ENCODE data around the gene ST3GAL5. TPM values are rescaled to one million over a fixed set of nuclear protein-coding genes. Genes with fewer than 3 reads are reported as not detected.
A peak's percentile ranks its signal among the peaks of the same experiment; 100 is the strongest.

ST3GAL5 gene
- total and polyA plus RNA-seq, 5 experiments from 2014 or later, result 17.1 to 44.1 (median 23.8) TPM

DNA sequence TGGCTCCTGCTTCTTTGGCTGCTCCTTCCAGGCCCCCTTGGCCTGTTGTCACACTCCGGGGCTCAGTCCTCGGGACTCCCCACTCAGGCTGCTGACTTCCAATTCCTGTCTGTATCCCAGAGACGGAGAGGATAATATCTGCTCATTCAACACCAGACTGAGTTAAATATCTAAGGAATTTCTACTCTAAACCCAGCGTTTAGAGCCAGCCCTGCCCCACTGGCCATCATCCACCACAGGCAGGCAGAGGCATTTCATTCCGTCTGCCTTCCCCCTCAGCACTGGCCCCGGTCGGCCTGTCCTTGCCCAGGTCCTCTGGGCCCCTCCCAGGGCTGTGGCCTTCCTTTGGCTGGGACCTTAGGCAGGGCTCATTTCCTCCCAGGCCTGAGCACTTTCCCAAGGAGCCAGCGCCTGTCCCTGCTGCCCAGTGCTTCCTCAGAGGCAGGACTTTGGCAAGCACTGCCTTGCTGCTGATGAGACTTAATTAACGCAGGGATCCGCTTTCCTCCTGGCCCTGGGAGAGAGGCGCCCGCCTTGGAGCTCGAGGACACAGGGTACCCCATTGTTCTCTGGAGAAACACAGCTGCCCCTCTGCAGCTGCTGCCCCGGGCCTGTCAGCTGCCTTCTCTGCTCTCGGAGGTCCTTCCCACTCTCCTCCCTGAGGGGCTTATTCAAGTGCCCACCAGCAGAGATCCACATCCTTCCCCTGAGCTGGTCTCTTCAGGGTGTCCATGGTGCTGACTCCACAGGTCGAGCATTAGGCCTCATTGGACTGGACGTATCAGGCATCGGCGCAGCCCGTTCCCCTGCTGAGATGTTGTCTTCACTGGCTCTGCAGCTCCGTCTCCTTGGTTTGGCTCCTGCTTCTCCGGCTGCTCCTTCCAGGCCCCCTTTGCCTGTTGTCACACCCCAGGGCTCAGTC is 92.2 kb downstream of the ST3GAL5 start:
- H3K36me3 Mint-ChIP-seq, result peaks cover 0 to 5% (median 1%) of the 10 kb centered on the region in 3 donors
- H3K27me3 Mint-ChIP-seq, result peaks cover 11 to 35% (median 17%) of the 10 kb centered on the region in 5 donors
- POLR2A ChIA-PET, result interaction anchor here (0.6 kb wide), 1 partner anchor 288 kb away, joined by 5 read pairs; no protein-coding TSS in a partner anchor
- peak overlapping the region in 1 of 10 donors; percentile 34 for H3K27ac Mint-ChIP-seq
- no peaks in the 10 kb centered on the region for H3K4me1 Mint-ChIP-seq
- DNase-seq (no peak), ATAC-seq (no peak)
- no peak overlapping the region for H3K4me3 Mint-ChIP-seq
- H3K9me3 Mint-ChIP-seq, result peaks cover 0 to 5% (median 0%) of the 10 kb centered on the region in 9 donors

DNA sequence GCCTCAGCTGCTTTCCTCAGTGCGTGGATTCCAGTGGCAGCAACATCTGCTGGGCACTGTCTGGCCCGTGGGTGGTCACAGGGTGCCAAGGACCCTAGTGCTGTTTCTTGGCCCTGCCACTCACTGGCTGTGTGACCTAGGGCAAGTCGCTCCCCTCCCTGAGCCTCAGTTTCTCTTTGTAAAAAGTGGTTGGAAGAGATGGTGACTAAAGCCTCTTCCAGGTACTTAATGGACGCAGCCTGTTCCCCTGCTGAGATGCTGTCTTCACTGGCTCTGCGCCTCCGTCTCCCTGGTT is 92.8 kb downstream of the ST3GAL5 start:
- no peaks in the 10 kb centered on the region for H3K4me1 Mint-ChIP-seq
- no peak overlapping the region for H3K4me3 Mint-ChIP-seq
- peaks cover 0 to 4% (median 0%) of the 10 kb centered on the region in 9 donors for H3K9me3 Mint-ChIP-seq
- DNase-seq, result no peak
- no peak for ATAC-seq
- H3K27me3 Mint-ChIP-seq, result peaks cover 10 to 35% (median 17%) of the 10 kb centered on the region in 5 donors
- no peak overlapping the region for H3K27ac Mint-ChIP-seq
- peaks cover 0 to 5% (median 0%) of the 10 kb centered on the region in 3 donors for H3K36me3 Mint-ChIP-seq
- POLR2A ChIA-PET, result no interaction called here

DNA sequence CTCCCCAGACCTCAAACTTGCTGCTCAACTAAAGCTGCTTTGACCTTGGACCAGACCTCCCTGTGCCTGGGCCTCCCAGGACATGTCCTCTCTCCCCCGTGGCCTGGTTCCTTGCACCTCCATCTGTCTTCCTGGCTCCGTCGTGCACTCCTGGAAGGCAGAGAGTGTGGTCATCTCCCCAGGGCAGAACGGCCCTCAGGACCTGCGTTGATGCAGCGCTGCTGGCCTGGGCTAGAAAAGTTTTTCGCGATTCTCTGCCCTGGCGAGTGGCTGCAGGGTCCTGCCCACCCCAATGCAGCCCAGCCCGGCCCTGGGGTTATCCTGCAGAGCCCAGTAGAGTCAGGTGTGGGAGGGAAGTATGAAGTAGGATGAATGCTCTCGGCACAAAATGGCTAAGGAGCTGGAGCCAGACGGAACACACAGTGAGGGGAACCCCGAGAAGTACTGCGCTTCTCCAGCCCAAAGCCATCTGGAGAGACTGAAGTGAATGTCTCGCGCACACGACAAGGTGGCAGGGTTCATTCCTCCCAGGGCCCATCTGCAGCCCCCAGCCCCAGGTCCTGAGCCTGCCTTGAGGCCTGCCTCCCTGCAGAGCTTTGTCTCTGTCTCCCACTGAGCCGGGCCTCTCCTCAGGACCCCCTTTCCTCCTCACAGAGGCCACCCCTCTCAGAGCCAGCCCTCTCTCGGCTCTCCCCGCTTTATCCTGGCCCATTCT is 93.3 kb downstream of the ST3GAL5 start:
- ATAC-seq (no peak), DNase-seq (no peak)
- Mint-ChIP-seq H3K4me3 (no peak overlapping the region), H3K36me3 (peaks cover 0 to under 1% (median 0%) of the 10 kb centered on the region in 3 donors), H3K4me1 (no peaks in the 10 kb centered on the region), H3K27ac (no peak overlapping the region), H3K9me3 (no peaks in the 10 kb centered on the region), H3K27me3 (peaks cover 8 to 35% (median 17%) of the 10 kb centered on the region in 5 donors)
- POLR2A ChIA-PET, result no interaction called here

DNA sequence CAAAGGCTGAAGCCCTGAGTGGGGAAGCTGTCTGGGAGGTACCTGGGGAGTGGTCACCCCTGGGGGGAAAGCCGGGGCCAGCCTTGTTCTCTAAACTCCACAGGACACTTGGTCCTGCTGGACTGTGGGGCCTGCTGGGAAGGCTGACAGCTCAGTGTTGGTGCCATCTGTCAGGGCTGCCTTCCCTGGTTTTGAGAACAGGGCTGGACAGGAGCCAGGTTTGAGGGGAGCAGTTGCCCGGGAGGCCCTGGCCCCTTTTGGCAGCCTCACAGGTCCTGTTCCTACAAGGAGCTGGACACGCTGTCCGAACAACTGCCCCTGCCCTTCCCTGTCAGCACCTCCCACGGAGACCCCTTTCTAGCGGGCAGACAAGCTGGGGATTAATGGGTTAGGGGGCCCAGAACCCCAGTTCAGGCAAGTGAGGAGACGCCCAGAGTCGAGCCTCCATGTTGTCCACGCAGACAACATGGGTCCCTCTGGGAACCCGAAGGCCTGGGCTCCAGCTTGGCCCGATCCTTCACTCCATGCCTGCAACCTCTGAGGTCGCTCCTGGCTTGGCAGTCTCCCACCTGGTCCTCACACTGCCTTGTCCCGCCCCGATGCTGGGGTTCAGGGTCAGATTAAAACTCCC is 94.2 kb downstream of the ST3GAL5 start:
- Mint-ChIP-seq H3K9me3 (no peaks in the 10 kb centered on the region), H3K4me1 (no peaks in the 10 kb centered on the region), H3K36me3 (no peaks in the 10 kb centered on the region), H3K27ac (no peak overlapping the region), H3K4me3 (no peak overlapping the region), H3K27me3 (peaks cover 8 to 33% (median 16%) of the 10 kb centered on the region in 5 donors)
- DNase-seq (peak in 1 of 10 donors; percentile 57), ATAC-seq (no peak)
- POLR2A ChIA-PET, result no interaction called here

DNA sequence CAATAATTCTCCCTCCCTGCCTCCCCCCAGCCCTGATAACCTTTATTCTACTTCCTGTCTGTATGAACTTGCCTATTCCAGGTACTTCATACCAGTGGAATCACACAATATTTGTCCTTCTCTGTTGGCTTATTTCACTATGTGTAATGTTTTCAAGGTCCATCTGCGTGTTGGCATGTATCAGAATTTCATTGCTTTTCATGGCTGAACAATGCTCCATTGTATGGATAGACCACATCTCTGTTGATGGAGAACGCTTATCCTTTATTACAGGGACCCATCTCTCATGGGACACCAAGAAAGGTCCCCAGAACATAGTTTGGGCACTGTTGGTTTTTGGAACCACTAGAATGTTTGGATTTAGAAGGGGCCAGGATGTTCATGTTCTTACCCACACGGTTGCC is 94.8 kb downstream of the ST3GAL5 start:
- Mint-ChIP-seq H3K9me3 (no peaks in the 10 kb centered on the region), H3K4me1 (no peaks in the 10 kb centered on the region)
- POLR2A ChIA-PET, result no interaction called here

DNA sequence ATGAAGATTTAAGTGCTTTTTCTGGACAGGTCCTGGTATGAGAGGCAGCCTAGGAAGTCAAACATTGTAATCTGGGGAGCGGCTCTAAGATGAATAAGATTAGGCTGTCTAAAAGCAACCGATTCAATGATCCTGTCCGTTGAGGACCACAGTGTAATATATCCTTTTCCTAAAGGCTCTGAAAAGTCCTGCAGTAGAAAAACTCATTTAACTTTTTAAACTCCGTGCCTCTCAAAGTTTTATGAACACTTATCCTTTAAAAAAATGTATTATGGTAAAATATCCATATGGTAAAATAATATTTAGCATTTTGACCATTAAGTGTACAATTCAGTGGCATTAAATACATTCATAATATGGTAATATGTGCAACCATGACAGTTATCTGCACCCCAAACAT is 95.2 kb downstream of the ST3GAL5 start:
- Mint-ChIP-seq H3K36me3 (no peaks in the 10 kb centered on the region), H3K27me3 (peaks cover 5 to 31% (median 14%) of the 10 kb centered on the region in 5 donors), H3K4me1 (no peaks in the 10 kb centered on the region), H3K4me3 (no peak overlapping the region), H3K9me3 (no peaks in the 10 kb centered on the region), H3K27ac (no peak overlapping the region)
- DNase-seq (no peak), ATAC-seq (no peak)
- POLR2A ChIA-PET, result no interaction called here

More for the DNA sequence above, 94.8 kb downstream of the ST3GAL5 start:
- DNase-seq (peak in 1 of 10 donors; percentile 3), ATAC-seq (no peak)
- Mint-ChIP-seq H3K27me3 (peaks cover 8 to 31% (median 15%) of the 10 kb centered on the region in 5 donors), H3K4me3 (no peak overlapping the region), H3K27ac (no peak overlapping the region), H3K36me3 (no peaks in the 10 kb centered on the region)

DNA sequence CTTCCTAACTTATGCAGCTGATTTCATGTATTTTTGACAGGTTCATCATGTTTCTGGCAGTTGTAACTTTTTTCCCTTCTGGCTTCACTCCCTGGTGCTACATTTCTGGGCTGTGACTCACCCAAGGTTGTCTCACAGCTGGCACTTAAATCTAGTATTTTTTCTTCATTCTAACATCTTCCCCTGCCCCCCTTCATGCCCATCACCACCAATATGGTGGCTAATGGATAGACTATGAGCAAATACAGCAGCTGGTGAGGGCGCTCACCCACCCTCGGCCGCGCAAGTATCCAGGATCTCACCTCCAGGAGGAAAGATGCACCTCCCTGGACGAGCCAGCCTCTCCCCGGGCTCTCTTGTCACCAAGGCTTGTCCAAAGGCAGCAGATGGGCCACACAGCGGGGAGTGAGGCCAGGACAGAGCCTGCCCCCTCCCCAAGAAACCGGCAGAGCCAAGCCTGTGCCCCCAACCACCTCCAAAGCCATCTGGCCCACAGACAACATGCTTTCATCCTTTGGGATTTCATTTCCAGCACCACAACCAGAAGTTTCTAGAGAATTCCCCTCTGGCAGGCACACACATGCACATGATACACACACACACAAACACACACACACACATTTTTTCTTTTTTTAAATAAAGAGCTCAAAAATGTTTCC is 95.9 kb downstream of the ST3GAL5 start:
- no peaks in the 10 kb centered on the region for H3K4me1 Mint-ChIP-seq
- H3K36me3 Mint-ChIP-seq, result no peaks in the 10 kb centered on the region
- no peak for ATAC-seq
- H3K4me3 Mint-ChIP-seq, result no peak overlapping the region
- no peaks in the 10 kb centered on the region for H3K9me3 Mint-ChIP-seq
- no peak overlapping the region for H3K27ac Mint-ChIP-seq
- peaks cover under 1 to 29% (median 12%) of the 10 kb centered on the region in 5 donors for H3K27me3 Mint-ChIP-seq
- POLR2A ChIA-PET, result no interaction called here
- DNase-seq, result peak in 1 of 10 donors; percentile 30

DNA sequence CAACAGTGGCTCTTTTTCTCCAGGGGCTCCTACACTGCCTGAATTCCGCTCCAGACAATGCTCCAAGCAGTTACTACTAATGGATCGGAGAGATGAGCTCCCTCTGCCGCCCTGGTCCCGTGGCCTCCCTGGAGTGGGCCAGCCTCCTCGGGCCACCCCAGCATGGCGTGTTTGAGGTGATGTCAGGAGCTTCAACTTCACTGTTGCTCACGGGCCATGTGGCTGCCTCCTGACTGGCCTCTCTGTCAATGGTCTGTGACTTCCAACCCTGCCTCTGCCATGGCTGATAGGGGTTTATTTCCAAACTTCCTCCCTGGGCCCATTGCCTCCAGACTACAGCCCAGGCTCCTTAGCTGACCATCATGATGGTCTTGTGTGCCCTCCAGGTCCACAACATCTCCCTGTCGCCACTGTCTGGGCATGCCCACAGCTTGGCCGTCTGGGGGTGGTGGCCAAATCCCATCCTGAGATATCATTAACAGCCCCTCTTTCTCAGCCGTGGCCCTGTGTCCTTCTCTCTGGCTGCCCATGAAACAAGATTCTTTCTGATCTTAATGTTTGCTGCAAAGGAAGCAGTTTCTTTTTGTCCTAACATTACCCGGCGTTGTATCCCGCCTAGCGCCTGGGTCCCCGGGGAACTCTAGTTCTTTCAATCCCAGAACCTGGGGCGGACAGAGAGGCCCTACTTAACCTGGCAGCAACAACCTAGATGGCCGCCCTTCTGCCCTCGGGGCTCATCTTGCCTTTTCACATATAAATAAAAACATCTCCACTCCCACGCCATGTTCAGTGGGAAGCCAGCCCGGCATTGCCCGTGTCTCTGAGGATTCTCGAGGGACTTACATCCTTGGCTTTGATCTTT is 96.9 kb downstream of the ST3GAL5 start:
- DNase-seq (peak in 1 of 10 donors; percentile 59), ATAC-seq (no peak)
- H3K36me3 Mint-ChIP-seq, result no peaks in the 10 kb centered on the region
- peaks cover 0 to 19% (median 6%) of the 10 kb centered on the region in 5 donors for H3K27me3 Mint-ChIP-seq
- no peaks in the 10 kb centered on the region for H3K4me1 Mint-ChIP-seq
- no peak overlapping the region for H3K4me3 Mint-ChIP-seq
- H3K27ac Mint-ChIP-seq, result peak overlapping the region in 1 of 10 donors; percentile 3
- POLR2A ChIA-PET, result no interaction called here
- H3K9me3 Mint-ChIP-seq, result no peaks in the 10 kb centered on the region

DNA sequence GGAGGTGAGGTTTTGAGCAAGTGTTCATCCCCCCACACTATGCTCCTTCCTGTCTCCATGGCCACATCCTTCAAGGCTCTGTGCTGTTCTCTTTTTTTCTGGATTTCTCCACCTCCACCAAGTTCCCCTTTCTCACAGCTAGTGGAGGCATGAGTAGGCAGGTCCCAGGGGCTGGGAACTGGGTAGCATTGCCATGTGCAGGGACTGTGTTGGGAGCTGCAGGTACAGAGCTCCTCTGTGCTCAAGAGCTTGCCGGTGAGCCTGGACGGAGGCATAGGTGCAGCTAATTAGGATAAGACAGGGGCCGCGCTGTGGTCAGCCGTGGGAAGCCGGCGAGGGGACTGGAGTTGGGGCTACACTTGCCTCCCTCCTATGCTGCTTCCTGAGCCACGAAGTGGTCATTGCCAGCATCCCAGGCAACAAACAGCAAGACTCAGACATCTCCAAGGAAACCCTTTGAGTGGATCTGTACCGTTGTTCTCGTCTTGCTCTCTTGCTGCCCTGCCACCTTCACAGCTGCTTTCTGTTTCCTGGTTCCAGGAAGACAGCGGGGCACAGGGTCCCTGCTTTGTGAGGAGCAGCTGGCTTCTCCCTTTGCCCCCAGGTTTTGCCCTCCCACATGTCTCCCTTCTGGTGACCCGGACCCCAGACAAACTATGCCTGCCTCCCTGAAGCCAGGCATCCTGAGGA is 98.1 kb downstream of the ST3GAL5 start:
- H3K27ac Mint-ChIP-seq, result no peak overlapping the region
- no peaks in the 10 kb centered on the region for H3K36me3 Mint-ChIP-seq
- no peak overlapping the region for H3K4me3 Mint-ChIP-seq
- ATAC-seq (no peak), DNase-seq (peak in 1 of 10 donors; percentile 16)
- peaks cover 0 to 14% (median 6%) of the 10 kb centered on the region in 5 donors for H3K27me3 Mint-ChIP-seq
- POLR2A ChIA-PET, result no interaction called here
- H3K4me1 Mint-ChIP-seq, result peaks cover 0 to 5% (median 2%) of the 10 kb centered on the region in 4 donors
- no peaks in the 10 kb centered on the region for H3K9me3 Mint-ChIP-seq

DNA sequence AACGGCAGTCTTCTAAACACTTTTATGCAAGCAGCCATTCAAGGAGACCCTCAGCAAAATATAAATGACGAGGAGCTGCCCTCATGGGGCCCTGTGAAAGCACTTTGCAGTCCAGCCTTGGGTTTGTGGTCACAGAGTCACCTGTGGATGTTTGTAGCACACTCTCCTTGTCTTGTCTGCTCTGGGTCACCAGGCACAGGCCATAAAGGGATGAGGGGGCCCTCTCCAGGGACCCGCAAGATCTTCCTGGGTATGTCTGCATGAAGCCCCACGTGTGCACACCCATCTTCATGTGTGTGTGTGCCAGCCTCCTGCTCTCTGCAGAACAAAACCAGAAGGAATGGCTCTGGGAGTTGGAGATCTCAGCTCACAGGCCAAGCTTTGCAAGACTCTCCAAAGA is 98.8 kb downstream of the ST3GAL5 start:
- peaks cover 2 to 11% (median 6%) of the 10 kb centered on the region in 4 donors for H3K4me1 Mint-ChIP-seq
- POLR2A ChIA-PET, result no interaction called here
- no peaks in the 10 kb centered on the region for H3K9me3 Mint-ChIP-seq
- no peak overlapping the region for H3K27ac Mint-ChIP-seq
- peak in 1 of 10 donors; percentile 45 for DNase-seq
- peaks cover 0 to 14% (median 7%) of the 10 kb centered on the region in 5 donors for H3K27me3 Mint-ChIP-seq
- H3K4me3 Mint-ChIP-seq, result no peak overlapping the region
- no peaks in the 10 kb centered on the region for H3K36me3 Mint-ChIP-seq
- no peak for ATAC-seq

DNA sequence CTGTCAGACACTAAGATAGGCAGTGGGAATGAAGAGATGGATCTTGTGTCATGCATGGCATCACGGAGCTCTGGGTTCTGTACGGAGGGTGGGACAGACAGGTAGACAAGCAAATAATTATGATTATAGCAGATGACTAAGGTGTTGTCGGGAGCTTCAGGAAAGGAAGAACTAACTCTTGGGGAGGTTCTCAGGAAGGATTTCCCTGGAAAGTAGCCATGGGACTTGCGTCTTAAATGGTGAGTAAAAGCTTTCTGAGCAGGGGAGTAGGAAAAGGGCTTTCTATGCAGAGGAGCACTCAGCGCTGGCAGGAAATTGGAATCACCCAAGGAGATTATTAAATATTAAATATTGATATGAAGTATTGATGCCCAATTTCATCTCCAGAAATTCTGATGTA is 99.5 kb downstream of the ST3GAL5 start:
- Mint-ChIP-seq H3K4me1 (peaks cover 2 to 11% (median 6%) of the 10 kb centered on the region in 4 donors), H3K36me3 (no peaks in the 10 kb centered on the region), H3K27ac (no peak overlapping the region), H3K9me3 (no peaks in the 10 kb centered on the region), H3K27me3 (peaks cover 0 to 14% (median 8%) of the 10 kb centered on the region in 5 donors), H3K4me3 (no peak overlapping the region)
- no peak for ATAC-seq
- POLR2A ChIA-PET, result no interaction called here
- DNase-seq, result no peak

Measured in naive thymus-derived CD8-positive, alpha-beta T cell (primary cell).